AG10803 (cell line): ENCODE measurements around the gene GPALPP1.

Experiments used
- DNase-seq: peaks from one replicate; pipeline ENCODE4 v3.0.0; 2010; ENCODE audit warnings: low read depth
- H3K4me3 ChIP-seq: 2 replicates; pipeline ENCODE4 v1.5.1; 2011; ENCODE audit warnings: mild to moderate bottlenecking, low read length, control low read depth
- TF ChIP-seq, protein P1 (sequence below): conservative IDR thresholded peaks from 2 replicates; pipeline ENCODE4 v1.5.1; 2011; ENCODE audit warnings: mild to moderate bottlenecking, low read length, control low read depth, inconsistent platforms

The GPALPP1 gene

GRCh38 chr13:44967704-44968433 lies 21.5 kb upstream of the GPALPP1 start:
- peak; percentile 51 for DNase-seq
- TF ChIP-seq, protein P1, sequence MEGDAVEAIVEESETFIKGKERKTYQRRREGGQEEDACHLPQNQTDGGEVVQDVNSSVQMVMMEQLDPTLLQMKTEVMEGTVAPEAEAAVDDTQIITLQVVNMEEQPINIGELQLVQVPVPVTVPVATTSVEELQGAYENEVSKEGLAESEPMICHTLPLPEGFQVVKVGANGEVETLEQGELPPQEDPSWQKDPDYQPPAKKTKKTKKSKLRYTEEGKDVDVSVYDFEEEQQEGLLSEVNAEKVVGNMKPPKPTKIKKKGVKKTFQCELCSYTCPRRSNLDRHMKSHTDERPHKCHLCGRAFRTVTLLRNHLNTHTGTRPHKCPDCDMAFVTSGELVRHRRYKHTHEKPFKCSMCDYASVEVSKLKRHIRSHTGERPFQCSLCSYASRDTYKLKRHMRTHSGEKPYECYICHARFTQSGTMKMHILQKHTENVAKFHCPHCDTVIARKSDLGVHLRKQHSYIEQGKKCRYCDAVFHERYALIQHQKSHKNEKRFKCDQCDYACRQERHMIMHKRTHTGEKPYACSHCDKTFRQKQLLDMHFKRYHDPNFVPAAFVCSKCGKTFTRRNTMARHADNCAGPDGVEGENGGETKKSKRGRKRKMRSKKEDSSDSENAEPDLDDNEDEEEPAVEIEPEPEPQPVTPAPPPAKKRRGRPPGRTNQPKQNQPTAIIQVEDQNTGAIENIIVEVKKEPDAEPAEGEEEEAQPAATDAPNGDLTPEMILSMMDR = peak; percentile 56

GRCh38 chr13:44968434-44968815 lies 20.9 kb upstream of the GPALPP1 start:
- no peak overlapping the region for H3K4me3 ChIP-seq
- TF ChIP-seq, protein P1 = no peak
- DNase-seq = no peak

More at GRCh38 chr13:44967704-44968433, 21.5 kb upstream of the GPALPP1 start:
- H3K4me3 ChIP-seq = no peak overlapping the region

DNA sequence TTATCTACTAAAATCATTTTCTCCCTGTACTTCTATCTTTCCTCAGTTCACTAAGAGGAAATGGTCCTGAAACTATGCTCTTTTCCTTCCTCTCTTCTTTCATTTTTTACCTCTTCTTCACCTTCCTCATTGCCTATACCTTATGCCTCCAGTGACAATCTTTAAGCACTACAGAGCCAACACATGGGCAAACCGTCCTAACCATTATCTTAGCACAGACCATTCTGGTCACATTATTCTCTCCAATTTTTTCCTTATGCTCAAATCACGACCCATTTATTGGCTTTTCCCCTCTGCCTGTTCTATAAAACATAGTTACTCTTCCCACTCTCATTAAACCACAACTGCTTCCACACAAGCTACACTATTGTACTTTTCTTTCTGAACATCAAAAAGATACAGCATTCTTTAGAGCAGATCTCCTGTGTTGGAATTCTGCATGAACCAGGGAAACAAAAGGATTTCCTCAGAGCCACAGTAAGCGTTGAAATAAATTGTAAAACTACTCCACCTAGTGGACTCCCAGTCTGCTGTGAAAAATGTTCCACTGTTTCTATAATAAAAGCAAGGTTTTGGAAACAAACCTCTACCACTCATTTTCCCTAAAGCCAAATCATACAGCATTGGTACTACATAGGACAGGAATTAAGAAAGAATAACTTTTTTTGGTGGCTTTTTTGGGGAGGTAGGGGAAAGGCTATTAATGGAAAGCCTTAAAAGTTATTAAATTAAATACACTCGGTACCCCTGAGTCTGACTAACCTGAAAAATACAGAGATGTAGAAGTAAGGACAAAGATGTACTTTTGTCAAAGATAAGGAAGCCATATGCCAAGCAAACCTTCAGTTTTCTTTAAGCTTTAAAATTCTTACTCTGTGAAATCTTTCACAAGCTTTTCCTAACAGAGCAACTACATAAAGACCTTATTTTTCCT lies 19.5 kb upstream of the GPALPP1 start:
- H3K4me3 ChIP-seq = no peak overlapping the region
- DNase-seq = peak; percentile 68
- TF ChIP-seq, protein P1 = peak; percentile 80

DNA sequence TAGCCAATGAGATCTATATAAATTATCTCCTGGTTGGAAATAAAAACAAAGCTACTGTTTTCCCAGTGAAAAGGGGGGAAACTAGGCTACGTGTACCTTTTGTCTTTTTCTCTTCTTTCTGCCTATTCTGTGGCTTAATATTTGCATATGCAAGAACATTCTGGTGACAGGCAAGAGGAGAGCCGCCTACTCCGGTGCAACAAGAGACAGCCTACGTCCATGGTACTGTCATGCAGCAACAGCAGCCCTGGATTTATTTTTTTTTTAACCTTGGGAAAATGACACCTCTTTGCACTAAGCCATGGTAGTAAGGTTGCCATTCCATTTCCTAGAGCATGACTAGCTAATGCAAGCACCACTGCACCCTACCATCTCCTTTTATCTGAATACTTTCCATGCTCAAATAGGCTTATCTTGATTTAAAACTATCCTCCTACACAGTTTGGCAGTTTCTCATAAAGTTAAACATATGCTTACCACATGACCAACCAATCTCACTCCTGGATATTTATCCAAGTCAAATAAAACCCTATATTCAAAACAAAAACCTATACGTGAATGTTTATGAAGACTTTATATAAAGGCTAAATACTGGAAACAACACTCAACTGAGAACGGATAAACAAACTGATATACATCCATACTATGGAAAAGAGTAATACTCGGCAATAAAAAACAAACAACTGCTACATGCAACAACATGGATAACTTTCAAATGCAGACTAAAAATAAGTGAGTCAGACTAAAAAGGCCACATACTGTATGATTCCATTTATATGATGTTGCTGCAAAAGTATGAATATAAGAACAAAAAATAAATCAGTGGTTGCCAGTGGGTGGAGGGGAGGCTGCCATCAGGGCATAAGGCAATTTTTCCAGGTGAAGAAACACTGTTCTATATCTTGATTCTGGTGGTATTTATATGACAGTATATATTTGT lies 17.4 kb upstream of the GPALPP1 start:
- no peak overlapping the region for H3K4me3 ChIP-seq

DNA sequence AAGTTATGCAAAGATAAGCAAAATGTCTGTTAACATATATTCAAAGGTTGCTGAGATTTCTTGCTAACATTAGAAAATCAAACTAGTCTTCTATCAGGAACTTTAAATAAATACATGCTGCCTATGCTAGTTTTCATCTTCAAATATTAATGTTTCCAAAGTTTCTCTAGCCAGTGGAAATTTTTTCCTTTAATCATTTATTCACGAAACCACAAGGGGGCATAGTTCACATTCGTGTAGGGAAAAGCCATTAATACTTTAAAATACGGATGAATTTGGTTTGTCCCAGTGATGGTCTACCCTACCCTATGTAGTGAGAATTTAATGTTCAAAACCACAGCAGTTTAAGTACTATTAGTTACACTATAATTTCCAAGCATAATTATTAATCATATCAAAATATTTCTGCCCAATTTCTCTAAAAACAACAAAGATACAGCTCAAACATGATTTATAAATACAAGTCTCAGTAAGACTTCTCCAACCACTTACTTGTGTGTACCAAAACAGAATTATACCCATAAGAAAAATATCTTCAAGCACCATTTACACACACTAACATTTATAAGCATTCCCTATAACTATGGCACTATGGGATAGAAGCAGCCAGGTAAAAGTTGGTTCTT lies 16.3 kb upstream of the GPALPP1 start:
- TF ChIP-seq, protein P1 = peak; percentile 65
- DNase-seq = peak; percentile 30
- no peak overlapping the region for H3K4me3 ChIP-seq

More for the DNA sequence above, 17.4 kb upstream of the GPALPP1 start:
- no peak for DNase-seq
- TF ChIP-seq, protein P1 = no peak
